Bronchial epithelial cell (primary cell): ENCODE results near the gene WDR48. TPM values are rescaled to one million over a fixed set of nuclear protein-coding genes. Genes with fewer than 3 reads are reported as not detected.

ENCODE experiments used
- DNase-seq: peaks from one replicate; pipeline ENCODE4 v3.0.0-alpha.2; 2010; ENCODE audit warnings: low read depth
- FAIRE-seq: peaks from 2 replicates; lab custom pipeline; 2011; peaks lifted over from hg19 to GRCh38; lab: Jason Lieb, UNC
- H3K27me3 ChIP-seq: 2 replicates; pipeline ENCODE4 v1.5.1; 2011; ENCODE audit warnings: low read length; ENCODE audit not compliant: control insufficient read depth, insufficient read depth
- H3K36me3 ChIP-seq: 2 replicates; pipeline ENCODE4 v1.5.1; 2011; ENCODE audit warnings: low read length; ENCODE audit not compliant: control insufficient read depth, insufficient read depth
- H3K4me3 ChIP-seq: 2 replicates; pipeline ENCODE4 v1.5.1; 2011; ENCODE audit warnings: mild to moderate bottlenecking, low read depth, low read length, control low read depth
- total RNA-seq: library from RNA; depleted of rRNA; stranded (reverse); fragments of >200 nt; gene quantifications from 2 replicates; pipeline ENCODE4 v1.2.1, GENCODE V29; 2014
- TF ChIP-seq, protein P1 (sequence below): IDR thresholded peaks from 2 replicates; pipeline ENCODE4 v1.5.1; 2011; ENCODE audit warnings: mild to moderate bottlenecking, moderate library complexity, low read length, control low read depth, inconsistent platforms; ENCODE audit not compliant: insufficient read depth, severe bottlenecking

WDR48 gene
- total RNA-seq, 1 donor from 2014 or later = 20.0 TPM

DNA sequence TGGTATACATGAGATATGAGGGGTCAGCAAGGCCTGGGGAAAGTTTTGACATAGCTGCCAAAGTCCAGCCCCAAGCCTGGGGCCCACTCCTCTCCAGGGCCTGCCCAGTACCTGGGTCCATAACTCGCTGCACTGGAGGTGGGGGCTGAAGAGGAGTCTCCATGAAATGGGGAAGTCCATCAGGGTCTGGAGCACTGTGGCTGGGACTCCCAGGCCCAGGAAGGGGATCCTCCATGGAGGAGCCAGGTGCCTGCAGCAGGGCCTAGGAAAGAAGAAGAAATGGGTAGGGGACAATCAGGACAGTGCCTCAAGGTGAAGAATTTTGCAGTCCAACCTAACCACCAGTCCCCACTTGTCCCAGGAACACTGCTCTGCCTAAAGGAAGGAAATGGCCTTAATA lies 47.4 kb downstream of the WDR48 start:
- DNase-seq (no peak), FAIRE-seq (no peak)
- H3K36me3 ChIP-seq = peaks cover 18% of the 10 kb centered on the region
- TF ChIP-seq, protein P1, sequence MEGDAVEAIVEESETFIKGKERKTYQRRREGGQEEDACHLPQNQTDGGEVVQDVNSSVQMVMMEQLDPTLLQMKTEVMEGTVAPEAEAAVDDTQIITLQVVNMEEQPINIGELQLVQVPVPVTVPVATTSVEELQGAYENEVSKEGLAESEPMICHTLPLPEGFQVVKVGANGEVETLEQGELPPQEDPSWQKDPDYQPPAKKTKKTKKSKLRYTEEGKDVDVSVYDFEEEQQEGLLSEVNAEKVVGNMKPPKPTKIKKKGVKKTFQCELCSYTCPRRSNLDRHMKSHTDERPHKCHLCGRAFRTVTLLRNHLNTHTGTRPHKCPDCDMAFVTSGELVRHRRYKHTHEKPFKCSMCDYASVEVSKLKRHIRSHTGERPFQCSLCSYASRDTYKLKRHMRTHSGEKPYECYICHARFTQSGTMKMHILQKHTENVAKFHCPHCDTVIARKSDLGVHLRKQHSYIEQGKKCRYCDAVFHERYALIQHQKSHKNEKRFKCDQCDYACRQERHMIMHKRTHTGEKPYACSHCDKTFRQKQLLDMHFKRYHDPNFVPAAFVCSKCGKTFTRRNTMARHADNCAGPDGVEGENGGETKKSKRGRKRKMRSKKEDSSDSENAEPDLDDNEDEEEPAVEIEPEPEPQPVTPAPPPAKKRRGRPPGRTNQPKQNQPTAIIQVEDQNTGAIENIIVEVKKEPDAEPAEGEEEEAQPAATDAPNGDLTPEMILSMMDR = no peak
- H3K4me3 ChIP-seq = no peak overlapping the region
- no peaks in the 10 kb centered on the region for H3K27me3 ChIP-seq

DNA sequence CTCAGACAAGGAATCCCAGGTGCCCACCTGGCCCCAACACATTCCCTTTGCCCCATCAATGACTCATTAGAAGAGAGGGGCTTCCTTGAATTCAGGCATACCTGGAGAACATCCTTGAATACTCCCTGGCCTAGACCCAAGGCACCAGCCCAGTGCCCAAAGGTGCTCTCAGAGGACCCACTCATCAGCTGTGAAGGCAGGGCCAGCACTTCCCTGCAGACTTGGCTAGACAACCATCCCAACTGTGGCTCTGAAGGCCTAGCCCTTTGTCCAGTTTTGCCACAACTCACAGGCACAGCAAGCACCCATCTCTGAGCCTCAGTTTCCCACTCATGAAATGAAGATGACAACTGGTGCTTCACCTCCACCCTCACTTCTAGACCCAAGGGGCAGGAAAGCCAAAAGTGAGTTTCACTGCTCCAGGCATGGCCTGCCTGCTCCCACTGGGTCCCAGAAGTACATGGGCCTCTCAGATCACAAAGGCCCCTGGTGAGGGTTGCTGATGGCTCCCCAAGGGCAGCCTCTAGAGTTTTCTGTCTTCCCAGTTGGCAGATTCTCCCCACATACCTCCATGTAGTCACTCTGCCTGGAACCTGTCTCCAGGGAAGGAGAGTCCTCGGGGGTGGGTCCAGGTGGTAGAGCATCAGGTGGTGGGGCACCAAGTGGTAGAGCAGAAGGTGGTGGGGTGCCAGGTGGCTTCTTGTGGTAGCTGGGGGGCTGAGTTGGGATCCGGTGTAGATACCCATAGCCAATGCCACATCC lies 48.1 kb downstream of the WDR48 start:
- Histone ChIP-seq H3K4me3 (no peak overlapping the region), H3K36me3 (peaks cover 17% of the 10 kb centered on the region), H3K27me3 (no peaks in the 10 kb centered on the region)
- TF ChIP-seq, protein P1 = no peak
- DNase-seq (no peak), FAIRE-seq (no peak)

DNA sequence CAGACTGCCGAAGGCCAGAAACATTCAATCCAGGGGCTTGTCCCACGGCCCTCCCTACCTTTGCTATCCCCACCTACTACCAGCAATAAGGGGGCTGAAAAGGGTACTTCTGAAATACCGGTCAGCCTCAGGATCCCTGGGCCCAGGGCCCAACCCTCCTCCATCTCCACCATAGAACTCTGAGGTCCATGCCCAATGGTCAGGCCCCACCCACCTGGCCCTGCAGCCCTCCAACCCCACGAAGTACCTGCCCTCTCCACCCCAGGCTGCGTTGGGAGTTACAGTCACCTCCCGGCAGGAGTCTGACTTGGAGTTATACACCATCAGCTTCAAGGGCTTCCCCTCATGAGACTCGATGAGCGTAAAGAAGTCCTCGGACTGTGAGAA lies 48.7 kb downstream of the WDR48 start:
- Histone ChIP-seq H3K4me3 (no peak overlapping the region), H3K36me3 (peaks cover 16% of the 10 kb centered on the region), H3K27me3 (no peaks in the 10 kb centered on the region)
- FAIRE-seq (no peak), DNase-seq (no peak)
- TF ChIP-seq, protein P1 = no peak

DNA sequence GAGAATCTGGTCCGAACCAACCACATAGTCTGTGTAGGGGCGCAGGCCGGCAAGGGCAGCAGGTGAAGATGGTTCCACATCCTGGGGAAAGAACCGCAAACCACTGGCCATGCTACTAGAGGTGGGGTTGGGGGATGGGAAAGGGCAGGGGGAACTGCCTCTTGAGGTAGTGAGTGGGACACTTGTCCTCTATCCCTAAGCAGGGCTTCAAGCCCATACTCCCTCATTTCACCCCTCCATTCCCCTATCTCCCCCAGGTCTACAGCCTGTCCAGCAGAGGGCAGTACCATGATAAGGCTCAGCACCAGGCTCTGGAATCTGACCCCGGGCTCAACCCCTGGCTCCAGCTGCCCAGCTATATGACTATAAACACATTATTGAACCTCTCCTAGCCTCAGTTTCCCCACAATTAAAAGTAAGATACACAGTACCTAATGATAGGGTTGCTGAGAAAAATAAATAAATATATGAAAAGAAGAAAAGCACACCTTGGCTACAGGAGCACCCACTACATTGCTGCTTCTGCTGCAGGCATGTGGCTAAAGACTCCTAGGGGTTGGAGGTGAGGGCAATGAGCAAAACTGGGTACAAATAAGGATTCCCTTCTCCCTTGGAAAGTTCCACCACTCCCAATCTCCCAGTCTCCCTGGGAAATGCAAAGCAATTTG lies 49.3 kb downstream of the WDR48 start:
- DNase-seq = peak; percentile 35
- no peak for FAIRE-seq
- TF ChIP-seq, protein P1 = peak; percentile 74
- Histone ChIP-seq H3K27me3 (no peaks in the 10 kb centered on the region), H3K4me3 (no peak overlapping the region), H3K36me3 (peaks cover 16% of the 10 kb centered on the region)

DNA sequence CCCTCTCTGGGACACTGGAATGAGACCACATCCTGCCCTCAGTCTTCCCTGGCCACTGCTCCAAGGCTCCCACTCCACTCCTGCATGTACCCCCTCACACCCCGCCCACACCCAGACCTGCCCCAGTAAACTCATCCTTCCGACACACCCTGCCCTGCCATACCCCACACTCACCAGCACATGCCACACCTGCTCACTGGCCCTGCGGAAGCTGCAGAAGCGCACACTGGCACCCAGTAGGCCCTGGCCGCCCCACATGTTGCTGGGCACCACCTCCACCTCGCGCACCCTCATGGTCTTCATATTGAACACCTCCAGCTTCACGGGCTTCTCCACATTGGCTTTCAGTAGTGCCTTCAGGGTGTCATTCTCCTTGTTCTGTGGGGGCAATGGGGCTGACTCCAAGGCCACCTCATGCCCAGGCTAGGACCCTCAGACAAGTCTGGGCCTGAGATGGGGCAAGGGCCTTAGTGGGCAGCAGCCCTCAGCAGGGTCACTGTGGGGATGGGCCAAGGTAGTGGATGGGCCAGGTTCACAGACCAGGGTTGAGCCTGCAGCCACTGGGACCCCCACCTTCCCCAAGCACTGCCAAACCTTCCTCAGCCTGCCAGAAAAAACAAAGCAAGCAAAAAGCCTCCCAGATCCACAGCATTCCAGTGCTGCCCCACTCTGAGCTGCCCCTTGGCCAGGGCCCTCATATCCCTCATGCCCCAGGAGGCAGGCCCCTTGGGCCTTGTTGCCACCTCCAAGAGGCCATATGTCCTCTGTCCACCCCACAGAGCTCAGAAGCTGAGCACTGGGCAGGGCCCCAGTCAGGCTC lies 50.9 kb downstream of the WDR48 start:
- no peaks in the 10 kb centered on the region for H3K27me3 ChIP-seq
- TF ChIP-seq, protein P1 = no peak
- no peak overlapping the region for H3K4me3 ChIP-seq
- no peak for FAIRE-seq
- no peak for DNase-seq
- peaks cover 14% of the 10 kb centered on the region for H3K36me3 ChIP-seq
